ENCODE measurements around the gene JAKMIP1.

Gene JAKMIP1

GRCh38 chr4:6119507-6120020, 80.8 kb downstream of the JAKMIP1 start:
- no peak for DNase-seq (ENCODE audit: low read depth in 3 of 3)

- DNase-seq (ENCODE audit: low read depth in 3 of 3) = no peak
These were observed 82.1 kb downstream of the JAKMIP1 start for GRCh38 chr4:6118201-6118600.

GRCh38 chr4:6116696-6117285, 83.6 kb downstream of the JAKMIP1 start:
- DNase-seq (ENCODE audit: low read depth in 3 of 3) = no peak

- DNase-seq (ENCODE audit: low read depth in 3 of 3) = no peak
These were observed 84.4 kb downstream of the JAKMIP1 start for GRCh38 chr4:6115746-6116586.

- no peak for DNase-seq (ENCODE audit: low read depth in 3 of 3)
These were observed 85.0 kb downstream of the JAKMIP1 start for GRCh38 chr4:6115342-6115741.

GRCh38 chr4:6114601-6115000, 85.7 kb downstream of the JAKMIP1 start:
- DNase-seq (ENCODE audit: low read depth in 3 of 3) = no peak

GRCh38 chr4:6114181-6114580, 86.2 kb downstream of the JAKMIP1 start:
- no peak for DNase-seq (ENCODE audit: low read depth in 3 of 3)

GRCh38 chr4:6113641-6114040, 86.7 kb downstream of the JAKMIP1 start:
- DNase-seq (ENCODE audit: low read depth in 3 of 3) = no peak

GRCh38 chr4:6112606-6113290, 87.6 kb downstream of the JAKMIP1 start:
- no peak for DNase-seq (ENCODE audit: low read depth in 3 of 3)

GRCh38 chr4:6111354-6111960, 88.9 kb downstream of the JAKMIP1 start:
- DNase-seq (ENCODE audit: low read depth in 3 of 3) = no peak

GRCh38 chr4:6110681-6111353, 89.5 kb downstream of the JAKMIP1 start:
- DNase-seq (ENCODE audit: low read depth in 3 of 3) = no peak

GRCh38 chr4:6109842-6110560, 90.3 kb downstream of the JAKMIP1 start:
- DNase-seq (ENCODE audit: low read depth in 3 of 3) = no peak

GRCh38 chr4:6107886-6108285, 92.5 kb downstream of the JAKMIP1 start:
- no peak for DNase-seq (ENCODE audit: low read depth in 3 of 3)

GRCh38 chr4:6107114-6107791, 93.1 kb downstream of the JAKMIP1 start:
- DNase-seq (ENCODE audit: low read depth in 3 of 3) = no peak

GRCh38 chr4:6106156-6106555, 94.2 kb downstream of the JAKMIP1 start:
- DNase-seq (ENCODE audit: low read depth in 3 of 3) = no peak

GRCh38 chr4:6105311-6105911, 94.9 kb downstream of the JAKMIP1 start:
- no peak for DNase-seq (ENCODE audit: low read depth in 3 of 3)

- DNase-seq (ENCODE audit: low read depth in 3 of 3) = no peak
These were observed 95.7 kb downstream of the JAKMIP1 start for GRCh38 chr4:6104541-6105130.

GRCh38 chr4:6097581-6097980, 102.8 kb downstream of the JAKMIP1 start:
- DNase-seq (ENCODE audit: low read depth in 3 of 3) = no peak

- DNase-seq (ENCODE audit: low read depth in 3 of 3) = no peak
These were observed 104.5 kb downstream of the JAKMIP1 start for GRCh38 chr4:6095897-6096296.
